ENCODE results near the gene TCEAL5.
"Not testable (repeated sequence)": the region's sequence is repeated elsewhere in the genome, so short reads cannot be mapped to it uniquely, and the experiment has no call there.

TCEAL5 gene, protein sequence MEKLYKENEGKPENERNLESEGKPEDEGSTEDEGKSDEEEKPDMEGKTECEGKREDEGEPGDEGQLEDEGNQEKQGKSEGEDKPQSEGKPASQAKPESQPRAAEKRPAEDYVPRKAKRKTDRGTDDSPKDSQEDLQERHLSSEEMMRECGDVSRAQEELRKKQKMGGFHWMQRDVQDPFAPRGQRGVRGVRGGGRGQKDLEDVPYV

DNA sequence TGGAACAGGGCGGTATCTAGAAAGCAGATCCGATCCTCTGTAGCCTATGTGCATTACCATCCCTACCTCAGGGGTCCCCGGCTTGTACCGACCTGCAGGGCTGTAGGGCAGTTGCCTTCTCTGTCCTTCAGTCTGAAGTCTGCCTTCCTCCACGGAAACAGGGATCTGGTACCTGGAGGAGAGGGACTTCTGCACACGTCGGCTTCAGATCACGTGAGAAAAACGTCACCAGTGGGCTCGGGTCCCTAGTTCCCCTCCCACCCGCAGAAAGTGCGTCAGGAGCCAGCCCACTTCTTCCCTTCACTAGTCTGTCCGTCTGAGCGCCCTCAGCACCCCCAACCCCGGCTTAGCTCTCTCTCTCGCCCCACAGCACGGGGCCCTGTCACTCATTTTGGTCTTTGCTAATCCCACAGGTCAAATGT lies at the start of gene TCEAL5:
Gene TCEAL5 (minus strand): TSS at position 170 of the 422 bp plus-strand sequence. CDS start 2,187 bp downstream, outside the sequence.
- FAIRE-seq (no peak), DNase-seq (ENCODE audit: extremely low spot score, insufficient read length, low read depth) (no peak)

DNA sequence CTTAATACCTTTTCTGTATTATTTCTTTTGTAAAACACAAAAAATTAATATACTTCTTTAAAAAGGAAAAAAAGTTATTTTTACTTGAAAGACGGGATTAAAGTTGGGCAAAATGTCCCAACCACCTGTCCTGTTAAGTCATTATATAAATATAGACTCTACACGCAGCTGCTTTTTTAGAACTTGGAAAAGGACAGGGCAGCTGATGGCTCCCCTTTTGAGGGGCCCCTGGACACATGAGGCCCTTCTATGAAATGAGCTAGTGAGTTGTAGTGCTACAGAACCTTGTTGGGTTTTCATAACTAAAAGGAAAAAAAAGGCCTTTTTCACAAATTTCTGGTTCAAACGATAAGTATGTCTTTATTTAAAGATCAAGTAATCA lies 34.8 kb upstream of the TCEAL5 start:
- no peak for DNase-seq (ENCODE audit: extremely low spot score, insufficient read length, low read depth)
- FAIRE-seq = no peak

DNA sequence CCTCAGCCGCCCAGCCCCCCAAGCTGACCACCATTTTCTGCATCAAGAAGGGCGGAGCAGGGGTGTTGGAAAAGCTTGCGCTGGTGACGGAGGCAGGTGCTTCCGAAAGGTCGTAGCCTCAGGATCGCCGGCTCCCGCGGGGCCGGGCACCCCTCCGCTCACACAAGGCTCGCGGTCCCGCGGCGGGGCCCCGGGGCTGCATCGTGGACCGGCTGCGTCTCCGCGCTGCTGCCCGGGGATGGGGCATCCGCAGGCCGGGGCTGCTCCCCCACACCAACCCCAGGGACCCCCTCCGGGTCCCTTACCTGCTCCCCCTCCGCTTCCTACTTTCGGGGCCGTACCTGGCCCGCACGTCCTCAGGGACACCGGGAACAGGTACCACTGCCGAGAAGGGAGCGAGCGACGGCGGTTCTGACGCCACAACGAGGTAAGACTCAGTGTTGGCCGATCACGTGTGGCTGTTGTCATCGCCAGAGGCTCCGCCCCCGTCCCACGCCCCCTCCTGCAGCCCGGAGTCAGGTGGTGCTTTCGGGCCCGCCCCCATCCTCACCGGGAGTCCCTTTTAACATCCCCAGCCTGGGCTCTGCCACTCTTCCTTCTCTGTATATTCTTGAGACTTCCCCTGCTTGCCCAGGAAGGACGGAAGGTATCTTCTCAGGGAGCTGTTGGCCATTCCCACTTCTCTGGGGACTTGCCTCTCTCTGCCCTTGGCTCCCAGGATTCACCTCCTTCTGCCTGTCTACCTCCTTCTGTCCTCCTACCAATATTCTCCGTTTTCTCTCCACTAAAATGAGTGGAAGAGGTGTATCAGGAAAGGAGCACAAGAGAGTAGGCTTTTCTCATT lies 34.2 kb upstream of the TCEAL5 start, which contains the start of gene BEX2:
Gene BEX2 (minus strand): TSS at position 436 of the 844 bp plus-strand sequence. CDS start 1,014 bp downstream, outside the sequence.
- peak; percentile 5 for DNase-seq (ENCODE audit: extremely low spot score, insufficient read length, low read depth)
- FAIRE-seq = peak; percentile 66

DNA sequence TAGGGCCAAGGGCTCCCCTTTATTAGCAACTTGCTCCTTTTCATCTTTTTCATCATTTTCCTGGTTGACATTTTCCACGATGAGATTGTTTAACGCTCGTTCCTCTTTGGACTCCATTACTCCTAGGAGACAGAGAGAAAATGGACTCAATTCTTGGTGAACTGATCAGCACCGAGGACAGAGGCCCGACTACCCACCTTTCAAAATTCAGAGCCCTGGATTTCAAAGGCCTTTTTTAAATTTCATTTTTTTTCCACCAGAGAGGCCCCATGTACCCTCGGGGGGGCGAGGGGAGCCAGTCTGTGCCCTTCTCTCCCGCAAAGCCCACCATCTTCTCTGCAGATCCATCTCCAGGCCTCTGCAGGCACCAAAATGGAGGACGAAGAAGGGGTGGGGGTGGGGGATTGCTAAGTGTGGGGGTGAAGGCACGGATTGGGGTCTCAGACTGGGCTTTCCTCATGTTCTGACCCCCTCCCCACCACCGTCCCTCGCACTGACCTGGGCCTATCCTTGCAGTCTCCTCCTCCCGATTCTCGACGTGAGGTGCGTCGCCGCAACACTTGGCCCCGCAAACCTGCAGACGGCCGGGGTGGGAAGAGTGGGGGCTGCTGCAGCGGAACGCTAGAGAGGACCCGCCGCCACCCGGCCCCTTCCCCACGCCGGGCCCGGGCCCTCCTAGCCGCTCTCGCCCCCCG lies 33.5 kb upstream of the TCEAL5 start:
- no peak for FAIRE-seq

DNA sequence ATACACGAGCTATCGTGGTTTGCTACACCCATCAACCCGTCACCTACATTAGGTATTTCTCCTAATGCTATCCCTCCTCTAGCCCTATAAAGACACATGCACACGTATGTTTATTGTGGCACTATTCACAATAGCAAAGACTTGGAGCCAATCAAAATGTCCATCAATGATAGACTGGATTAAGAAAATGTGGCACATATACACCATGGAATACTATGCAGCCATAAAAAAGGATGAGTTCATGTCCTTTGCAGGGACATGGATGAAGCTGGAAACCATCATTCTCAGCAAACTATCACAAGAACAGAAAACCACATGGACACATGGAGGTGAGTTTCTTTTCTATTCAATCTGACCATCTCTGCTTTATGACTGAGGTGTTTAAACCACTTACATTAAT lies 29.1 kb upstream of the TCEAL5 start:
- FAIRE-seq = not testable (repeated sequence)

More for the DNA sequence above, 33.5 kb upstream of the TCEAL5 start:
- no peak for DNase-seq (ENCODE audit: extremely low spot score, insufficient read length, low read depth)

DNA sequence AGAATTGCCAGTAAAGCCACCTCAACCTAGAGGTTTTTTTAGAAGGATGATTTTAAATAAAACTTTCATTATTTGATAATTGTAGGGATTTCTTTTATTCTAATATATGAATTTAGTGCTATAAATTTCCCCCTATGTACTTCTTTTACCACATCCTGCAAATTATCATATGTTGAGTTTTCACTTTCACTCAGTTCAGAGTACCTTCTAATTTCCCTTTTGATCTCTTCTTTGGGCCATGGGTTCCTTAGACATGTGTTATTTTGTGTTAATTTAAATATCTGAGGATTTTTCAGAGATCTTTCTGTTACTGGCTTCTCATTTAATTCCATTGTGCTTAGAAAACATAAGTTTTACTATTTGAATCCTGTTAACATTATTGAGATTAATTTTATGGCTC lies 28.2 kb upstream of the TCEAL5 start:
- DNase-seq (ENCODE audit: extremely low spot score, insufficient read length, low read depth) (no peak), FAIRE-seq (no peak)

More for the DNA sequence above, 29.1 kb upstream of the TCEAL5 start:
- DNase-seq (ENCODE audit: extremely low spot score, insufficient read length, low read depth) = not testable (repeated sequence)

DNA sequence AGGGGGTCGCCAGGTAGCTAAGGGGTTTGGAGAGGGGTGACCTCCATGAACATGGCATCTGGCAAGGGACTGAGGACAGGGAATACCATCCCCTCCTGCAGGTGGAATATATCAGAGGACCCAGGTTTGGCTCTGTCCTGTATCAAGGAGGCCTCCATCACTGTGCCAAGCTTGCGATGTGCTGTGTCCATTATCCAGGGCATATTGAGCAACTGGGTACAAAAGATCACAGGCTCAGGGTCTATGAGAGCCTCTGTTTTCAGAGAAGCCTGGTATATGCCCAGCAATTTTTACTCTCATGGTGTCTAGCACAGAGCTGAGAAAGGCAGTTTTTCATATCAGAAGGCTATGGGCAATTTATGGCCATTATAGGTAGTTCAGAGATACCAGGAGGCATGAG lies 16.6 kb upstream of the TCEAL5 start:
- no peak for FAIRE-seq
- no peak for DNase-seq (ENCODE audit: extremely low spot score, insufficient read length, low read depth)

DNA sequence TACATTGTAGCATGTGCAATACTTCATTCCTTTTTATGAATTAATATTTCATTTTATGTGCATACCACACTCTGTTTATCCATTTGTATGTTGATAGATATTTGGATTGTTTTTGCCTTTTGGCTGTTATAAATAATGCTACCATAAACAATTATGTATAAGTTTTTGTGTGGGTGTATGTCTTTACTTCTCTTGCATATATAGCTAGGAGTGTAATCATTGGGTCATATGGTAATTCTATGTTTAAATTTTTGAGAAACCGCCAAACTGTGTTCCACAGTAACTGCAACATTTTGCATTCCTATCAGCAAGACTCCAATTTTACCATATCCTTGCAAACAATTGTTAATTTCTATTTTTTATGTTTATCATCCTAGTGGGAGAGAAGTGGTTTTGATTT lies 3.1 kb upstream of the TCEAL5 start:
- no peak for FAIRE-seq

DNA sequence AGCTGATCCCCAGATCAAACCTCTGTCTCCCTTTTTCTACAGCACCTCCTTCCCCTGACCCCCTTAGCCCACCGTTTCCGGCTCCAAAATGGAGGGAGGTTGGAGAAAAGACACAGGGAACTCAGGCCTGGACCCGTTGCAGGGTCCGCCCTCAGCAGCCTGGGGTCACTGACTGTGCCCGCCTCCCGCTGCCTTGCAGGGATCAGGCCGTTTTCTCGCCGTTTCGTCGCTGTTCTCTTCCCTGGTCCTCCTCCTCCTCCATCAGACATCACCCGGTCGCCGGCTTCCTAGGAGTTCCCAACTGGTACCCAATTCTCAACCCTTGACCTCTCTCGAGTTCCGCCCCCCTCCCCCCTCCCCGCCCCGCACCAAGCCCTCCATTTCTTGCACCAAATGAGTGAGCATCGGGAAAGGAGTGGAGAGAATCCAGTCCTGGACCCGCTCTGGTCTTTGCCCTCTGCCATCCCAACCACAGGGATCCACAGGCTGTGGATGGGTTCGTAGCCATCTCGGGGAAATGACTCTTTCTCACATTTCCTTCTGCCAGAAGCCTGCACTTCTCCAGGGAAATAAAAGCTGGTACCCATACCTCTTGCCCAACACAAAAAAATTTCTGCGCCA lies 493 bp downstream of the TCEAL5 start:
- DNase-seq (ENCODE audit: extremely low spot score, insufficient read length, low read depth) (no peak), FAIRE-seq (no peak)

More for the DNA sequence above, 3.1 kb upstream of the TCEAL5 start:
- DNase-seq (ENCODE audit: extremely low spot score, insufficient read length, low read depth) = no peak

DNA sequence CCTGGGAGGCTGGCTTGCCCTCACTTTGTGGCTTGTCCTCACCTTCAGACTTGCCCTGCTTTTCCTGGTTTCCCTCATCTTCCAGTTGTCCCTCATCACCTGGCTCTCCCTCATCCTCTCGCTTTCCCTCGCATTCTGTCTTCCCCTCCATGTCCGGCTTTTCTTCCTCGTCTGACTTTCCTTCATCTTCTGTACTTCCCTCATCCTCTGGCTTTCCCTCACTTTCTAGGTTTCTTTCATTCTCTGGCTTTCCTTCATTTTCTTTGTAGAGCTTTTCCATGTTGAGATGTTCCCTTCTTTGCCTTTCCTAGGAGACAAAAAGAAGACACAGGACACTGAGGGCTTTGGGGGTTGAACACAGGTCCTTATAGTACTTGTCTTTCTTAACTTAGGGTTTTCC lies 2.3 kb downstream of the TCEAL5 start:
- FAIRE-seq (no peak), DNase-seq (ENCODE audit: extremely low spot score, insufficient read length, low read depth) (no peak)

DNA sequence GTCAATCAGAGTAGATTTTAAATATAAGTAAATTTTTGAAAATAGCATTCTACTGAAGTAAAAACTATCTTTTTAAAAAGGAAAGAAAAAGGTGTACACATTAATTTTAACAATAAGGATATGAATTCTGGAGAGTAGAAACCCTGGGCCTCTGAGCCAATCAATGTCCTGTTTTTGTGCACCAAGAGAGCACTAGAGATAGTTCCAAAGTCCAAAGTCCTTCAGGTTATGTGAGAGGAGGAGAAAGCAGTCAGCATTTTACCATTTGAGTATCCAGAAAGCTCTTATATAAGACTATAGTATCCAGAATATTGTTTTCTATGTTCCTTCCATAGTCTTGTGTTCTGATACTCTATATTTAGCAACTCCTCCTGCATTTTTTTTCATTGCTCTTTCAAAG lies 18.3 kb downstream of the TCEAL5 start:
- FAIRE-seq = no peak
- no peak for DNase-seq (ENCODE audit: extremely low spot score, insufficient read length, low read depth)

DNA sequence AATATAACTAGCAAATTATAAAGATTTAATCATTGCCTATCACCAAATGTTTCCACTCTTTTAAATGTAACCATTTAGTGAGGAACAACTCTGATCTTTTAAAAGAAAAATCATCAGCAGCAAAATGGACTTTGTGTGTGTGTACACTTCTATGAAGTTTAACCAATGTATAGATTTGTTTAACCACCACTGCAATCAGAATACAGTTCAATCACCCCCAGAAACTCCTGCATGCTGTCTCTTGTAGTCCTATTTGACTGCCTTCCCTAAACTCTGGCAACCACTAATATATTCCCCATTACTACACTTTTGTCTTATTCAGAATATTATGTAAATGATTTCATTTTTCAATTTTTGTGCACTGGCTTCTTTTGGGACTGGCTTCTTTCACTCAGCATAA lies 19.9 kb downstream of the TCEAL5 start:
- no peak for FAIRE-seq
- DNase-seq (ENCODE audit: extremely low spot score, insufficient read length, low read depth) = no peak

DNA sequence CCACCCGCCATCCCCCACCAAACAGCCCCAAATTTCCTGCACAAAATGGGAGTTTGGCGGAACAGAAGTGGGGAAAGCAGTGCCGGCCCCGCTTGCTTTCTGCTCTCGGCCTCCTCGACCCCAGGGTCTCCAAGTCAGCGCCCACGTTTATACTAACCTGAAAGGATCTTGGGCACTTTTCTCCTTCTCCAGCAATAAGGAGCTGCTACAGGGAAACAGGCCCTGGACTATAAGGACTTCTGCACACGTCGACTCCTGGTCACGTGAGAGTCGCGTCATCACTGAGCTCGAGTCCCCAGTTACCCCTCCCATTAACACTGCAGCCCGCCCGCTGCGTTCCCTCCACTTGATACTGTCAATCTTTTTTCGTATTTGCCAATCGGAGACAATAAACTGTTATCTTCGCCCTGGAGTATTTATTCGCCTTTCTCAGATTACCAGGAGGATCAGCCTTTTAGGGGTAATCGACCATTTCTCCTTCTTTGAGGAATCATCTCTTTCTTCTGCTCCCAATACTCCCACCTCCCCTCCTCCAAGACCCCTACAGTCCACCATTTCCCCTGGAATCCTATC lies 21.5 kb downstream of the TCEAL5 start, which contains the start of gene TCEAL8:
Gene TCEAL8 (minus strand): TSS at position 235 of the 573 bp plus-strand sequence. CDS start 1,176 bp downstream, outside the sequence.
- peak; percentile 12 for DNase-seq (ENCODE audit: extremely low spot score, insufficient read length, low read depth)
- peak; percentile 80 for FAIRE-seq

DNA sequence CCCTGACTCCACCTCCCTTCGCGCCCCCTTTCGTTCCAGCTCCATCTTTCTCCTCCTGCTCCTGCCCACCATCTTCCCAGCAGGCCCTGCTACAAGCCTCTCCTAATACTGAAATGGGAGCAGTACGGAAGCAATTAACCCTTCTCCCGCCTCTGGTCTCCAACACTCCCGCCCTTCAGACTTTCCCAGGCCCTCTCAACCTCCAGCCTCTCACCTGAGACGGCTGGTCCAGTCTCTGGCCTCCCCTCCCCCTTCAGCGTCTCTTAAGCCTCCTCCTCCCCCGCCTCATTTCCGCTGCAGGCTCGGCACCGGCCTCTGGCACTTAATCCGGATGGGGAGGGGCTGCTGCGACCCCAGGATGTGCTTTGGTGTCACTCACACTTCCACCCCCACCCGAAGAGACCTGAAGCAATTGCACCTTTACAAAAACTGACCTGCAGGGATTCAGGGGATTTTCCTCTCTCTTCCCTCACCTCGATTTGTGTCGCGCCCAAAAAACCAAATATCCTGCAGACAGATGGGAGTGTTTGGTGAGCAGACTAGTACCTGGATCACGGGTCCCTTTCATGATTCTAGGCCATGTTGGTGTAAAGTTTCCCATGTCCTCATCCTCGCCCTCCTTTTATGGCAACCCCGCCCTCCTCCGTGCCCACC lies 22.3 kb downstream of the TCEAL5 start:
- peak; percentile 69 for FAIRE-seq

DNA sequence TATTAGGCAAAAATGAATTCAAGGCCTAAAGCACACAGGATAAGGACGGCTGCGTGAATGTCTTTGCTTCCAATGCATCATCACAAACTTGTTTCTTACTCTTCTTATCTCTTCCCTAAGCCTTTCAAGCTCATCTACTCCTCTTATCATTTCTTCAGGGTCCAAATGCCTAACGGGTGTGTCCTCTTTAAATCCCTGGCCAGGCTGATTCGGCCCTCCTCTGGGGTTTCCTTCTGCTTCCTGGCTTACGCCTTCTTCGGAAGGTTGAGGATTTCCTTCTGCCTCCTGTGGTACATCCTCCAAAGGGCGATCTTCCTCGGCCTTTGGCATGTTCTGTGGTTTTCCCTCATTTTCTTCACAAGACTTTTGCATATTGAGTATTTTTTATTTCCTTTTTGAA lies 22.9 kb downstream of the TCEAL5 start:
- no peak for DNase-seq (ENCODE audit: extremely low spot score, insufficient read length, low read depth)
- no peak for FAIRE-seq

More for the DNA sequence above, 22.3 kb downstream of the TCEAL5 start:
- DNase-seq (ENCODE audit: extremely low spot score, insufficient read length, low read depth) = peak; percentile 9

DNA sequence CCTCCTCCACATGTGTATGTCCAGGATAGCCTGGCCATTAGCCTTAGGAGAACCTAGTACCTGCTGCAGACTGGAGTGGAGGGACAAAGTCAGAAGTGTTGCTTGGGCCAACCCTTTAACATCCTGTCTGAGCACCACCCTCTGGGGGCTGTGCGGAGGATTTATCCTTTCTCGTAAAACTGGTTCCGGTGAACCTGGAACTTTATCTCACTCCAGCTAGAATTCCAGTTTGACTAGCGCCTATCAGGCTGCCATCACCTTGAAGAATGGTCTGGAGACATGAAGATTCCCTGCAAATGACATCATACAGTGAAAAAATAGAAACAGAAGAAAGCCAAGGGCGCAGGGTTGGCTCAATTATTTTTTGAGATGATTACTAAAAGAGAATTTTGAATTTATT lies 25.6 kb downstream of the TCEAL5 start:
- FAIRE-seq = no peak

DNA sequence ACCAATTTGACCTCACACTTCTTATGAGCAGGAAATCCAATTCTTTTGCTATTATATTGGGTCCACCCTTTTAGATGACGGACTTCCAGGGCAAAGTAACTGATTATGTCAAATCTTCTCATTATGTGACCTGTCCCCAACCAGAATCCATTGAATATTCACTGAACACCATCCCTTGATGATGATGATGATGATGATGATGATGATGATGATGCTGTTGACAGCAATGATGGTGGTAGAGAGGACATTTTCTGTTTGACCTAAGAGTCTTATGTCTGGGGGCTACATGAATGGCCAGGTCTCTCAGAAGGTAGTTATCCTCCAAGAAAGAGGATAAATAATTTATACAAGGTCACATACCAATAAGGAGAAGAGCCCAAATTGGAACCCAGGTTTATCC lies 26.7 kb downstream of the TCEAL5 start:
- FAIRE-seq = no peak
- no peak for DNase-seq (ENCODE audit: extremely low spot score, insufficient read length, low read depth)

More for the DNA sequence above, 25.6 kb downstream of the TCEAL5 start:
- DNase-seq (ENCODE audit: extremely low spot score, insufficient read length, low read depth) = no peak

DNA sequence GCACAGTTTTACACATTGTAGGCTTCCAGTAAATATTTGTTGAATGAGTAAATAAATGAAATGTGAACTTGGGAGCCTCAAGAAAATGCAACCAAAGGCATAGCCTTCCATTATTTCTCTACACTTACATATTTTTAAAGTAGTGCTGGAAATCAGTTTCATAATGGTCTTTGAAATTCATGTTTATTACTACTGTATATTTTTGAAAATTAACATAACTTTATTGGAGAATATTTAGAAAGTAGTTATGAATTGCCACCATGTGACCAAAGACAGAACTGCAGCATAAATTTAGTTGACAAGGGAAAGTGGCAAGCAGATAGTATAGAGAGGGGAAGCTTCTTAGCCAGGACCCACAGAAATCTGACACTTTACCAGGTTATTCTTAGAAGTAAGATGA lies 28.0 kb downstream of the TCEAL5 start:
- DNase-seq (ENCODE audit: extremely low spot score, insufficient read length, low read depth) (no peak), FAIRE-seq (peak; percentile 82)

DNA sequence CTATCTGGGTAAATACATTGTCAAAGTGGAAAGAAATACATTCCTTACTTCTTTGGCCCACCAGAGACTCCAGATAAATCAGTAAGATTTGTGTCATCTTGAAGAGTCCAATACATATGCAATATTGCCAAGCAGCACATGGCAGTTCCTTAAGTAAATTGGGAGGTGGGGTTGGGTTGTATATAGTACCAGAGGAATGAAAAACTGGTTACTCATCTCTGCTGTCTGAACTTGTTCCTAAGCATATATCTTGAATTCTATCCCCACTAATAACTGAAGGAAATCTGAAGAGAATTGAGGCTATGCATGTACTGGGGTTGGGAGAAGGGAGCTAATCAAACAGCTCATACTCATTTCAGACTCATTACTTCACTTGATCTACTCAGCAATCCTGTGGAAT lies 36.4 kb downstream of the TCEAL5 start:
- DNase-seq (ENCODE audit: extremely low spot score, insufficient read length, low read depth) (no peak), FAIRE-seq (no peak)

All from GM18507 (cell line).